NCI-H1048 (cell line): ENCODE measurements around the gene ITGA7.
A peak's percentile ranks its signal among the peaks of the same experiment; 100 is the strongest.

ENCODE experiments used
- DNase-seq: peaks from one replicate; lab custom pipeline; 2025; lab: John Stamatoyannopoulos, UW

ITGA7 gene

DNA sequence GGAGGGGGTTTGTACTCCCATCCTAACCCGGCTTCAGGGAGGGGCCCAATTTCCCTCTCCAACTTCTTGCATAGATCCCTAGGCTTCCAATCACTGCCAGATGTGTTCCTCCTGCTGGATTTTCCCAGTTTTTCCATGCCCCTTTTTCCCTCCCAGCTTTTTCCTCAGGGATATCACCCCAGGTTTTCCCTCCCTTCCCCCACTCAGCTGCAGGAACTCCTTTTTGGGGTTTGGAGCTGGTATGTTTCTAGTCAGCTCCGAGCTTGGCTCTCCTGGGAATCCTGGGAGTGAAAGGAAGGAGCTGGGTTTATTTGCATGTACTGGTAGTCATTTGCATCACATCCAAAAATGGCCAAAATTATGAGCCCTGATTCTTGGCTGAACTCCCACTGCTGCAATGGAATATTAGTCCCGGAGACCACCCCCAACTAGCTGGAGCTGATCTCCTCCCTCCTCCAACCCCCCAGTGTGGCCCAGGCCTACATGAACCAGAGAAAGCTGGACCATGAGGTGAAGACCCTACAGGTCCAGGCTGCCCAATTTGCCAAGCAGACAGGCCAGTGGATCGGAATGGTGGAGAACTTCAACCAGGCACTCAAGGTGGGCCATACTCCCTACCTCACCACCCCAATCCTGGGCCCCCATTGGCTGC is 11.0 kb upstream of the ITGA7 start:
- DNase-seq, result no peak

DNA sequence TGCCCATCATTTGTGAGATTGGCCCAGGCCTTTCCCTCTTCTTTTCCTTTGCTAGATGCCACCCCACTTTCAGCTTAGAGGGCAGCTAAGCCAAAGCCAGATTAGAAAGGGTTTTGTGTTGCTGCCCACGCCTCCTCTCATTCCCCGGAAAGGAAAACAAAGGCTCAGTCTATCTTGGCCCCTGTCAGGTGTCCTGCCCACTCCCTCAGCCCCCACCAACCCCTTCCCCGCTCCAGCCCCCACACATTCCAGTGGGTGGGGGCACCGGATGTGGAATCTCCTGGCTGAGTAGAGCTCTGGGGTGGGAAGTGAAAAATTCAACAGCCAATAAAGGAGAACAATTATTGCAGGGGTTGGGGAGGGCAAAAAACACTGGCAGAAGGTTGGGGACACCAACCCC is 10.3 kb upstream of the ITGA7 start:
- no peak for DNase-seq

DNA sequence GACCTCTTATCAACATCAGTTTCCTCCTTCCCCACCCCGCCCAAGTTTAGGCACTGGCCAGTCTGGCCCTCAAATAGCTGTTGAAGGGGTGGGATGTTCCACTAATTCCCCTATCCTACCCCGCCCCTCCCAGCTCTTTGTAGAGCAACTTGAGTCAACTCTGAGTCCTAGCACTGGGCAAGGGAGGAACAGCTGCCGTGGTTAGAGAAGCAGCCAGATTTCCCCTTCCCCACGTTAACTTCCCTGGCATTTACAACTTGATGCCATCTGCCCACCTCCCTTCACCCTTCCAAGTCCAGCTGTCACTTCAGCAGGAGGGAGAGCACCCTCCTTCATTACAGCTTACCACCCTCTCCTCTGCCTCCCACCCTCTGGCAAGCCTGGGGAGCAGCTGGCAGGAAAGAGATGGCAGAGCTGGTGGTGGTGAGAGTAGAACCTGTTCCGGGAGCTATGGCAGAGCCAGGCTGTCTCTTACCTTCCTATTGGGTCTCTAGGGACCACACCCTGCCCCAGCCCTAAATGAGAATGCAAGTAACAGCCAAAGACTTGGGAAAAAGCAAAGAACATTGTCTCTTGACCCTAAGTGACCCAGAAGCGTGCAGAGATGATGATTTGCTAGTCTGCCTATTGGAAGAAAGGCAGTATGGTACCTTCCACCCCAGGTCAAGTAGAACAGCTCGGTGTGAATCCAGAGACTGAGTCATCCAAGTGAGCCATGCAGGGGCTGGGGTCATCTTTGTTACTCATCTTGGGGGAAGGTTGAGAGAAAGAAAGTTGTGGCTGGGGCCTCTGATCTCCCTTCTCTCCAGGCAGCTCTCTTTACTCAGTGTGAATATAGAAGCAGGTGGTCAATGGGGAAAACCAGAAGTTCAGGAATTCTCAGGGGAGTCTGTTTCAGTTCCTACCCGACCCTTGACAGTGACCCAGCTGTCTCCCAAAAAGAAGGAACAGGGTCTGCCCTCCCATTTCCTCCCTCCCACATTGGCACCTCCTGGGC is 9.6 kb upstream of the ITGA7 start:
- no peak for DNase-seq

DNA sequence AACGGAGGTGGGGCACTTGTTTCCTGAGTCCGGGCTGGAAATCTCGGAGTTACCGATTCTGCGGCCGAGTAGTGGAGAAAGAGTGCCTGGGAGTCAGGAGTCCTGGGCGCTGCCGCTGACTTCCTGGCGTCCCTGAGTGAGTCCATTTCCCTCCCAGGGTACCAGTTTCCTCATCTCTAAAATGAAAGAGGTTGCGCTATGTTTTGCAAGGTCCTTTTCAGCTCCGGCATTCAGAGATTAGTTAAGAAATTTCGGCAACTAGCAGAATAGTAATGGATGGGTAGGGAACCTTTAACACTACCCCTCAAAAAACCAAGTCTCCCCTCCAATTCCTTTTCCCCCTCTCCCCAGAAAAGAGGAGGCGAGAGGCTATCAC is 8.9 kb upstream of the ITGA7 start:
- DNase-seq, result no peak

DNA sequence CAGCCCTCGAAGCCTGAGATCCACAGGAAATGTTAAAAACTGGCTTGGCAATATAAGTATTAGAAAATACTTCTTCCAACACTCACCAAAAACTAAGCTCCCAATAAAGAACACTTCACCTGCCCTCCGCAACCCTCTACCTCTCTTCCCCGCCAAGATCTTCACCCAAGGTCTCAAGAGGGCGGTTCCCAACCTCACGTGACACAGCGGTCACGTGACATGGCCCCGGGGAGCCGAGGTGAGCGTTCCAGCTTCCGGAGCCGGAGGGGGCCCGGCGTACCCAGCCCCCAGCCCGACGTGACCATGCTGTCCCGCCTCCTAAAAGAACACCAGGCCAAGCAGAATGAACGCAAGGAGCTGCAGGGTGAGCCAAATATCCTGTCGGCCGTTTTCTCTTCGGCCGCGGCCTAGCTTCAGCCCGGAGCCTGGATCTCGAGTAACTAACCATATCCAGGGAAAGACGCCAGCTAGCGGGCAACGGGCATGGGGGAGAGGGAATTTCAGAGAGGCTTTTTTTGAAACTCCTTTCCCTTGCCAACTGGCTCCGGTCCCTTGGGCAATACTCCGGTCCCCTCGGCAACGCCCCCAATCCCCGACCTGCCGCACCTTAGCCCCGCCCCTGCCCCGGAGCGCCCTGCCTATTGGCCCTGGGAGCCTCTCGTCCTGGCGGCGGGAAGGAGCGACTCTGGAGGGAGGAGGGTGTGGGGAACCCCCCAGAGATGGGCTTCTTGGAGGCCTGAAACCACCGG is 8.3 kb upstream of the ITGA7 start, which contains the start of gene BLOC1S1:
TSS of gene BLOC1S1 (plus strand) at position 214 of the 749 bp plus-strand sequence. CDS start at position 220, 6 bp downstream.
- peak; percentile 65 for DNase-seq

DNA sequence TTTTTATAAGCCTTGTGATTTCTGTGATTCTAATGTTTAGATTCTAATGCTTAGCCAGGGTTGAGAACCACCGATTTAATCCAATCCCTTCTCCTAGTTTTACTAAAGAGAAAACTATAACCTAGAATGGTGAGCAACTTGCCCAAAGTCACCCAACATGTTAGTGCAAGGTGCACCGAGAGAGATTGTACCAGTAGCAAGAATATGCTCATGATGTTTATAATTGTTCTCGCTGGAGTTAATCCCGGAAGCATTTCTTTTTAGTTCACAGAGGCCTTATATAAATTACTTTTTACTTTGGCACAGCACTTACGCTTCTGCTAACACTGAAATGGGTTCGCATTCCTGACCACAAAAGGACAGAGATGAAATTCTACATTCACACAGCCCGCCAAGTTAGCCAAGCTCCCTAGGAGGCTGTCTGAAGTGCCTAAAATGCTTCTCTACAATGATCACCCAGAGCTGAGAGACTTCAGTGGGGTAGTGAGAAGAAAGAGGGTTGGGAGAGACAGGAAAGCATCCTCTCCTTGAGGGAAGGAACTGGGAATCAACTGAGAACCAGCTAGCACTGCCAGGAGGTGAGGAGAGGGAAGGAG is 7.6 kb upstream of the ITGA7 start:
- no peak for DNase-seq

DNA sequence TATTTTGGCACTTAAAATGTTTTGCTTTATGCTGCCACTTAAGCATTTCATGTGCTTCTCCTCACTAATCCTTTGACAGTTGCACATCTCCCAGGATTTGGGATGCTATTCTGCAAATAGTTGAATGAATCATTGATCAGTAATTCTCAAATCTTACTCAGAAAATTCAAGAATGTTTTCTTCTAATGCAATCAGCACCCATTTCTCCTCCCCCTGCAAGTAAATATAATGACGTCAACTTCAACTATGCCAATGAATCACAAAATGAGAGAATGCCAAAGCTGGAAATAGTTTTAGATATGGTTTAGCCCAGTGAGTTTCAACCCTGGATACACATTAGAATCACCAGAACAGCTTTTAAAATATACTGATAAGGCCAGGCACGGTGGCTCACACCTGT is 6.0 kb upstream of the ITGA7 start:
- DNase-seq, result no peak

DNA sequence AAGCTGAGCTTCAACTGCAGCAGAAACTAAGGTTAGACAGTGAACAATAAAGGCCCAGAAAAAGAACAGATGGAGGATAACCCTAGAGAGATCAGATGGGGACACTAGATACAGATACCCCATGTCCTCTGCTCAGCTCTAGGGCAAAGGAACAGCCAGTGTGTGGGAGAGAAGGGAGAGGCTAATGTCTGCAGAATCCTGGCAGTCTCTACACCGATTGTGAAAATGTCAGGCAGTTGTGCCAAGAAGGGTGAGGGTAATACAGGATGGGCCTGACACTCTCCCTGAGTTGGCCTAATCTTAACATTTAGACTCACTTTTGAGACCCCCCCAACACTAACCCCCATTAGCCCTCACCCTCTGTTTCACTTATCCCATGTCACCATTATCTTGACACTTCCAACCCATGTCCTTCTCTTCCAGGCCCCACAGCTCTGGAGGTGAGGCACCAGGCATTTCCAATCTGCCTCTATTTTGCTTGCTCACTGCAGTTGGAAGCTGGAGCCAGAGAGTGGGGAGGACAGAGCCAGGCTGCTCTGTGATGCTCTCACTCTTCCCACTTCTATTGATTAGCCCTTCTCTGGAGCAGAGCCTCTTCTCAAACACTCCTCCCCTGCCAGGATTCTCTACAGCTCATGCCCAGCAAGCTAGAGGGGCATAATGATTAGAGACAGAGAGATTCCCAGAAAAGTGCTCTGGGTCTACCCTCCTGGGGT is 5.2 kb upstream of the ITGA7 start:
- DNase-seq, result no peak

DNA sequence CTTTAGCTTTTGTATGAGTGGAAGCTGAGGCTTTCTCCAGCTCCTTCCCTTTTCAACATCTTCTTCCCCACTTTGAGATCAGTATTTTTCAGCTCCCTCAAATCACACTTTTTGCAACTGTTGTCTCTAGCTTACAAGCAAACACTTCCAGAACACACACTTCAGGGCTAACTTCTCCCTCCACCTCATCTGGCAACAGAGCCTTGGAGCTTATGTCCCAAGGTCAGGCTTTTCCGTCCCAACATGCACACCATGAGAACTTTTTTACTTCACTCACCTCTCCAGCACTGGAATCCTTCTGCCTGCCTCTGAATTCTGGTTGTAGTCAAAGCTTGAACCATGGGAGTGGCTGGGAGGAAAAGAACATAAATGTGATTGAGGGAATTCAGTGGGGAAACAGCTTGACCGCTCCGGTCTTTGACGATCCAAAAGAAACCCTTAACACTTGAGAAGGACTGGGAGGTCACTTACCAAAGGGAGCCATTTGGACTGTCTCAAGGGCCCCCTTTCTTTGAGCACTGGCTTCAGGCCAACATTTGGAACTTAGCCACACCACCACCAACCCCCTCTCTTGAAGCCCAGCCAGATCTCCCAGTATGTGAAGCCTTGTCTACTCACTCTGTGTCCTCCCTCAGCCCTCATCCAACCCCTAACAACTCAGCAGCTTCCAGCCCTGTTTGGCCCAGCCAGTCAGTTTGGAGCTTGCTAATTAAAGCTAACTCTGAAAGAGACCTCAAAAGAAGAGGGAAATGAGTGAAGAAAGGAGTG is 4.3 kb upstream of the ITGA7 start:
- no peak for DNase-seq

DNA sequence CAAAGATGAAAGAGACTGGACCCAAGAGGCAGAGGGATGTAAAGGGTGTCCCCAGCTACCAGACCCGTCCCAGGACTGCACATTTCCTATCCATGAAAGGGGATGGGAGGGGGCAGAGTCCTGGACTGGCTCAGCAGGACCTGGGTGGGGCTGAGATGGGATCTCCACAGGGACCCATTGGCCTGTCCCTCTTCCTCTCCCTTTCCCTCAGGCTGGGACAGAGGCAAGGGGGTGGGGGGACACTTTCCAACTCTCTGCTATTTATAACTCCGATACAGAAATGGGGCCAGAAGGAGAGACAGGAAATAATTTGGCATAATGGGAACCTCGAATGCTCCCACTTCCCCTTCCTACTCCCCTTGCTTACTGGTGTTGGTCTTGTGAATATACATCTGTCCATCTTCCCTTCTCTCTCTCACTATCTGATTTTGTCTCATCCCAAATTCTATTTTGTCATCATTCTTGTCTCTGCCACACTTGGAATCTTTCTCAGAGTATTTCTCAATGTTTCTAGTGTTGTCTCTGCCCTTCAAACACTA is 1.1 kb upstream of the ITGA7 start:
- no peak for DNase-seq

DNA sequence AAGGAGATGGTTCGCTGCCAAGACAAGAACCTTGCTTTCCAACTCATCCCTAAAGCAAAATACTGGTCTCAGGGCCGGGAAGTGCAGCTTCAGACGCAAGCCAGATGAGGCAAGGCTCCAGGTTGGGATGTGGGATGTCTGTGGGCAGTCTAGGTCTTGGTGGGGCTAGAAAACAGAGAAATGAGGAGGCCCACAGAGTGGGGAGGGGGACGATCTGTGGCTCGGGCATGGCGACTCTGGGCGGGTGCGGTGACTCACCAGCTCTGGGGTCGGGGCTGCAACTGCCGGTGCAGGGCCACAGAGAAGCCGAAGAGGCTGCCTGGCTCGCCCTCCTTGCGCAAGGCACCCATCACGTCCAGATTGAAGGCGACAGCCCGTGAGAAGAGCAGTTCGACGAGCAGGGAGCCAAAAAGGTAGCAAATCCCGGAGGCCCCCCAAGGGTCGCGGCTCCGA is 459 bp downstream of the ITGA7 start:
- no peak for DNase-seq

DNA sequence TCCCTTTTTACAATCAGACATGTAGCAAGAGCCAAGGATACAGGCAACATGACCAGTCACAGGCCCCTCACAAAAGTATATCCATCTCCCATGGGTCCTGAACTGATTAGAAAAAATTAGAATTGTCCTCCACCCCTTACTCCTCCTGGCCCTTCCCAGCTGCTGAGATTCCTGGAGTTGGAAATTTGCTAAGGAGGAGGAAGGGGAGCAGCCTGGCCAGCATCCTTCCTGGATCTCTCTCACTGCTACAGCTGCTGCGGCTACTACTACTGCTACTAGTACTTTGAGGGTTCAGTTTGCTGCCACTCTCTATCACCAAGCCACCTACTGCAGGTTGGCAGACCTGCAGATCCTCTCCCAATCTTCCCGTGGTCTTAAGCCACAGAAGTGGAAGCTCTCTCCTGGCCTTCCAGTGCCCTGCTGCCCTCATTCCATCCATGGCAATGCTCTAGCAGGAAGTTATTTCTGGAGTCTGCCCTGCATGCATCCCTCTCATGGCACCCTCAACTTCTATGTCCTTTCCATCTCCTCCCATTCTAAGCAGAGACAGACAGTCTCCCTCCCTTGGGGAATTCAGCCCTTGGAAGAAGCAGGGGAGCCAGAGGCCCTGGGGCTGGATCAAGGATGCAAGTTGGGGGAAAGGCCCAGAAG is 1.0 kb downstream of the ITGA7 start:
- DNase-seq, result no peak

DNA sequence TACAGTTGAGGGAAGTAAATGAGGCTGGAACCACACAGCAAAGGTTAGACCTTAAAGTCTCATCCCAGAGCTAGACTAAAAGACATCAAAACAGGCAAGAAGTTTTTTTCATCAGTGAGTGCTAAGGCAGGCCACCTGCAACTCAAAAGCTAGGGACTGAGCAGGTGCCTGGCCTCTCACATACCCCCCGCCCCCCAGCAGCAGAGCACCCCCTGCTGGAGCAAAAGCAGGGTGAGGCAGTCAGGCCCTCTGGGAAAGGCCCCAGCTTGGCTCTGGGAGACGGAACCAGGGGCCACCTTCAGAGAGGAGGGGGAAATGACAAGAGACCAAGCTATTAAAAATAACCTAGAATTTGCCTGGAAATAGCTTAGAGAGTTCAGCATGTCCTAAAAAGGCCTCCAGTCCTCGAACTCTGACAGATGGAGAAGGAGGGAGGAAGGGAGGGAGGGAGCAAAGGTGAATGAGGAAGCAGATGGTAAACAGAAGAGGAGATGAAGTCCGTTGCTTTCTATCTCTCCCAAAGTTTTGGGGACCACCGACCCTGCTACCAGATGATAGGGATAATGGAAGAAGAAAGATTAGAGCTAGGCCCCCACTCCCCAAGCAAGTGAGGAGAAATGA is 1.8 kb downstream of the ITGA7 start:
- DNase-seq, result no peak

DNA sequence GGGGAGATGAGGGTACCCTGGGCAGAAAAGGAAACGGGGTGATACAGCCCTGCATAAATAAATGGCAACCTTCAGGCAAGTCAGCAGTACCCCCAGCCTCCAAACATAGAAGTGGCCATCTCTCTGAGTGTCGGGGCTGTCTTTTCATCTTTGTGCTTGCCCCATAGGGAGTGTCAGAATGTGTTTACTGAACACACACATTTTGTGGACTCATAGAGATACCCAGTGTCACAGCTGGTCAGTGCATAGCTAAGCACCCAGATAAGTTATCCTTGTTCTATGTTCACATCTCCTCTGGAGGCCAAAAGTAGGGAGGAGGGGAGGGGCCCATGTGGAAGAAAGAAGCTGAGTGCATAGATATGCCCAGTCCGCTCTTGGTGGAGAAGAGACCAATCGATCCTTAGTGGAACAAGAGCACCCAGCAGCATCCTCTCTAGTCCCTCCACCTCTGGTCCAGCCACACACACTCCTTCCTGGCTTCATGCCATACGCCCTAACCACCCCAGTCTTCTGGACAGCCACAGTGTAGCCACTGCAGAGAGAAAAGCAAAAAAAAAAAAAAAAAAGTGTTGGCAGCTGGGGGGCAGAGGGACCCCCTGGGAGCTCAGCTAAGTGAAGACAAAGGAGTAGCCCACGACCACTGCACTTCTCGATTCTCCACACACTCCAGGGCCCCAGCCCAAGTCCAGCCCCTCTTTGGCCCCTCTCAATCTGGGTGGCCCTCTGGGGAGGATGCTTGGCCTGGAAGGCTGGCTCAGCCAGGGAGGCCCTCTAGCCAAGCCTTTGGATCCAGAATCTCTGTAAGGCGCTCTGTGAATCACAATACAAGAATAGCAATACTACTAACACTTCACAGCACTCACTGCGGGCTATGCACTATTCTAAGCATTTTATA is 2.6 kb downstream of the ITGA7 start:
- DNase-seq, result no peak

DNA sequence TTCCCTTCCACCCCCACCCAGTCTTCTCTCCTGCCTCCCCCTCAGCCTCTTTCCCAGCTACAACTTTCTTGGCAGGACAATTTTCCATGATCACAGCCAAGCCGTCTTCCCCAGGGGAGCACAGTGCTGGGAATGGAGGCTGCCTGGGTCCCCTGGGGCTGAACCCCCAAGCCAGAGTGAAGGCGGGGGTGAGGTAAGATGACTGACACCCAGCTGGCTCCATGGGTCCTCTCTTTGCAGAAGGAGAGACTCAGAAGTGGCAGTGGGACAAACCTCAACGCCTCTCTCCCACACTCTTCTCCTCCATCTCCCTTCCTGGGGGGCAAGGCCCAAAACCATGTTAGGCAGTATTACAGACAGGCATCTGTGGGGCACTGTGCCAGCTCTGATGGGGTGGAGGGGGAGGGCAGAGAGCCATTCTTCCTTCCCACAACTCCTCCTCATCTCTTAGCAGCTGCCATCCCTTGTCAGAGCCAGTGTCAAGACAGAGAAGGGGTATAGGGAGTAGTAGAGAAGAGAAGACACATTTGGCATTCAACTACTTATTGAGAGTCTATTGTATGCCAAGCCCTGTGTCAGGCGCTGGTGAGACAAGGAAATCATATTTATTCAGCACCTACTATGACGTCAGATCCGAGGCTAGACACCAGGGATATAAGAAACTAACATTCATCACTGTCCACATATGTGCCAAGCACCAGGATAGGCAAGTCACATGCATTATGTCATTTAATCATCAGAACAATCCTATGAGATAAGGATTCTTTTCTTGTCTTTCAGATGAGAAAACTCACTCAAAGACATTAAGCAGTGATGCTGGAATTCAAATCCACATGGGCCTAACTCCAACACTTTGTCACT is 3.6 kb downstream of the ITGA7 start:
- DNase-seq, result no peak

DNA sequence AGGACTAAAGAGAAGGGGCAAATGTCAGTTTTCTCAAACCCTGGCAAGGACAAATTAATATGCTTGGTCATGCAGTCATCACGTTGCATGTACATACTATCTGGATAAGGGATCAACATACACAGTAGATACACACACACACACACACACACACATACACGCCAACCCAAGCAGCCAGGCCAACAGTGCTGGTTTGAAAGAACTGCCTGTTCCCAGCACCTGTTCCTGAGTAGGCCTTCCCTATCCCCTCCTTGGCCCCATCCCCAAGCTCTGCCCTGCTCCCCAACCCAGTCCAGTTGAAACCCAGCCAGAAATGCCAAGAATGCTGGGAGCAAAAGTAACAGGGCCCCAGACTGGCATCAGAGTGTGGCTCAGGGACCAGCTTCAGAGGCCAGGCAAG is 4.4 kb downstream of the ITGA7 start:
- no peak for DNase-seq

DNA sequence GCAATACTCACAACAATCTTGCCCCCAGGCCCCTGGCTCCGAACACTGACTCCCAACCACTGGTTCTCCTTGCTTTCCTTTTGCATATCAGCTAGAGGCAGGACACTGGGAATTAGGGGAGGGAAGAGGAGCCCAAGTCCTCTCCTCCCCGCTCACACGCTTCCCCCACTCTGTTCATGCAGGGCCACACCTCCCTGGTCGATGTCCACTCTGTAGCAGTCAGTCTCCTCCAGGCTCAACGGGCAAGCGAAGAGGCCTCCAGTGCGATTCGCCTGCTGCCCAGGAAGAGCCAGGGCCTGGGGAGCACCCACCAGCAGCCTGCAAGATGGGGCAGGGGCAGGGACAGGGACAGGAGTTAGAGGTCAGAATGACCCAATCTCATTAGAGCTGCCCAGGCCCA is 4.8 kb downstream of the ITGA7 start:
- no peak for DNase-seq
